NK-92 treated with Interleukin-12 subunit alpha and Interleukin-12 subunit beta, amount 100 ng/mL, for 24 hours (cell line): ENCODE results near the gene MYO7A.

ENCODE experiments used
- DNase-seq: peaks from one replicate; lab custom pipeline; 2025; lab: John Stamatoyannopoulos, UW

Gene MYO7A

DNA sequence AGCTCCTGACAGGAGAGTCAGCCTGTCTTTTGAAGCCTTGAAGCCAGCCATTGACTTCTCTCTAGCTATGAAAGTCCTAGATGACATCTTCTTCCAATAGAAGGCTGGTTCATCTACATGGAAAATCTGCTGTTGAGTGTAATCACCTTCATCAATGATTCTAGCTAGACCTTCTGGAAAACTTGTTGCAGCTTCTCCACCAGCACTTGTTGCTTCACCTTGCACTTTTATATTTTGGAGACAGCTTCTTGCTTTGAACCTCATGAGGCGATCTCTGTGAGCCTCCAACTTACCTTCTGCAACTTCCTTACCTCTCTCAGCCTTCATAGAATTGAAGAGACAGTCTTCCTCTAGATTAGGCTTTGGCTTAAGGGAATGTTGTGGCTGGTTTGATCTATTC, 58.3 kb downstream of the MYO7A start:
- DNase-seq = no peak

DNA sequence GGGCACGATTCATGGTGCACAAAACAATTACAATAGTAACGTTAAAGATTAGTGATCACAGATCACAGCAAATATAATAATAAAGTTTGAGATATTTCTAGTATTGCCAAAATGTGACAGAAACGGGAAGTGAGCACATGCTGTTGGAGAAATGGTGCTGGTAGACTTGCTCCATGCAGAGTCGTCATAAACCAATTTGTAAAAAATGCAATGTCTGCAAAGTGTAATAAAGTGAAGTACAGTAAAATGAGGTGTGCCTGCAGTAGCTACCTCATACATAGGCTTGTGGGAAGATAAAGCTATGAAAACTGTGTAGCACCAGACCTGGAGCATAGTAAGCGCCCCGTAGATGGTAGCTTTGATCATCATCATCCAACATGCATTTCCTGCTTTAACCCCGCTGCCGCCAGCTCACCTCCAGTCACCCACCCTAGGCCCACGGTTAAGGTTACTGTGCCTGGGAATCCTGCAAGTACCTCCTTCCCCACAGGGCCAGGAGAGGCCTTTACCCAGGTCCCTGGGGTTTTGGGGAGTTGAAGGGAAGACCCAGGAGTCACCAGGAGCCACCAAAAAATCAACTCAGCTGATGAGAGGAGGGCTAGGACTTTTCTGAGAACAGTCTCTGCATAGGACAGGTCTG, 59.2 kb downstream of the MYO7A start:
- no peak for DNase-seq

DNA sequence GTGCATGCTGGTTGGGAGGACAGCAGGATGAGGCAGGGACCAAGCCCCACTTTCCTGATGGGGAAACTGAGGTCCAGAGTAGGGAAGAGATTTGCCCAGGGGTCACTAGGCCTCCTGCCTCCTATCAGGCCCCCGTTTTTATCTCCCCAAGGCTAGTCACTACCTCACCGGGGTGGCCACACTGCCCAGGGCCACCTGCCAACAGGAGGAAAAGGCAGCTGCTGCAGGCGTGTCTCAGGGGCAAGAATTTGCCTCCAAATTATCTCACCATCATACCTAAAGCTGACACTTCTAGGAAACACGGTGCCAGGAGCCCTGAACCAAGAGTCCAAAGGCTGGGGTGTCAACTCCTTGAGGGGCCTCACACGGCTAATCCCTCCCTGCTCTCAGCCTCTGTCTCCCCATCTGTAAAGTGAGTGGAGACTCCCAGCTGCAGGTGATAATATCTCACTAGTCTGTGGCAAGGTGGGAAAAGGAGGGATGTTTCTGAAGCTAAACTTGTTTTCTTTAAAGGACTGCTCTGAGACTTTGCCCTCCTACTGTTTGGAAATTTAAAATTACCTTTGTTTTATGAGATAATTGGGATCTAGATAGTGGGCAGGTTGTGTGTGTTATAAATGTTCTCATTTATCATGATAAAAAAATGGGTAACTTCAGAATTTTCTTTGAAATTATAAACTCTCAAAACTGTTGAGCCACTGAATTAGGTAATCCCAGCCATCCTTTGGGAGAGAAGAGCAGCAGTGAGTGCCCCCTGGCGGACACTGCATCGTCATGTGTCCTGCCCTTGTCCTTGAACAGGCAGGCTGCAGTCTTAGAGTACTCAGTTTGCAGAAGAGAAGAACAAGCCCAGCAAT, 60.0 kb downstream of the MYO7A start:
- peak; percentile 32 for DNase-seq

DNA sequence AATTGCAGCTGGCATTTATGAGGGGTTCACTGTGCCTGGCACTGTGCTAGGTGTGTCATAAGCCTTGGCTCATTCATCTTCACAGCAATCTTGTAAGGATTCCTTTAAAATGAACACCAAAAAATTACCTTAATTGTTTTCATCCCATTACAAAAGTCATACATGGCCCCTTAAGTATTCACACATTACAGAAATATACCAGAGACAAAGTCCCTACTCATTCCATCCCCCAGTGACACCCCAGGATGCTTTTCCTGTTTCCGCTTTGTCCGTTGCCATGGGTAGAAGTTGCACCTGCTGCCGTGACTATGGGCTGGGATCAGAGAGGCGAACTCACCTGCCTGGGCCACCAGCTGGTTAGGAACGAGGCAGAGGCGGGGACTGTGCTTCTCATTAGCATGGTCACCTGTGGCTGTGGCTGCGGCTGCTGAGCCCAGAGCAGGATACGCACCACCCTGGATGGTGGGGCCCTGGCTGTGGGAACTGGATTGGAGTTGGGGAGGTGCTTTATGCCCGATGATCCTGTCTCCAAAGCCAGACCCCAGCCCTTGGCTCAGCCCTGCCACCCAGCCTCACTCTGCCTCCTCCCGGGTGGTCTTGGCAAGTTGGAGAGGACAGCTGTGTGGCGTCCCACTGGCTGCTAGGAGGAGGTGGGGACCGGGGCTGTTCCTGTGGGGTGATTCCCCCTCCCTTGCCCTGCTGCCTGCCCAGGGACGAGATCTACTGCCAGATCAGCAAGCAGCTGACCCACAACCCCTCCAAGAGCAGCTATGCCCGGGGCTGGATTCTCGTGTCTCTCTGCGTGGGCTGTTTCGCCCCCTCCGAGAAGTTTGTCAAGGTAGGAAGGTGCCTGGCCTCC, 60.8 kb downstream of the MYO7A start:
- no peak for DNase-seq

DNA sequence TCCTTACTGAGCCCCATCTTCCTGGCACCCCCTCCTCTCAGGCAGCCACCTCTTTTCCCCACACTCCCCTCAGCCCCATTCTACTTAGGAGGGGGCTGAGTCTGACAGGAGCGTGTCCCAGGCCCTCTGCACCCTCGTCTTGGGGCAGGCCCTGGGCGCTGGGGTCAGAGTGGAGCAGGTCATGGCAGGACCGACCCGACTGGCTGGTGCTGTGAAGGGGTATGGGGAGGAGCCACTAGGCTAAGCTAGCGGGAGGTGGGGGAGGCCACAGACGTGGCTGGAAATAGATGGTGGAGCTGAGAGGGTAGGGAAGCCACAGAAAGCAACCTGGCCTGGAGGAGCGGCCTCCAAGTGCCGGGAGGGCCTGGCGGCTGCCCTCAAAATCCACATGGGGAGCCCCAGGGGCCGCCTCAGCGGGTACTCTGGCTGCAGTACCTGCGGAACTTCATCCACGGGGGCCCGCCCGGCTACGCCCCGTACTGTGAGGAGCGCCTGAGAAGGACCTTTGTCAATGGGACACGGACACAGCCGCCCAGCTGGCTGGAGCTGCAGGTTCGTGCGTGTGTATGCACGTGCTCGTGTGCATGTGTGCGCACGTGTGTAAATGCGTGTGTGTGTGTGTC, 61.7 kb downstream of the MYO7A start:
- no peak for DNase-seq

DNA sequence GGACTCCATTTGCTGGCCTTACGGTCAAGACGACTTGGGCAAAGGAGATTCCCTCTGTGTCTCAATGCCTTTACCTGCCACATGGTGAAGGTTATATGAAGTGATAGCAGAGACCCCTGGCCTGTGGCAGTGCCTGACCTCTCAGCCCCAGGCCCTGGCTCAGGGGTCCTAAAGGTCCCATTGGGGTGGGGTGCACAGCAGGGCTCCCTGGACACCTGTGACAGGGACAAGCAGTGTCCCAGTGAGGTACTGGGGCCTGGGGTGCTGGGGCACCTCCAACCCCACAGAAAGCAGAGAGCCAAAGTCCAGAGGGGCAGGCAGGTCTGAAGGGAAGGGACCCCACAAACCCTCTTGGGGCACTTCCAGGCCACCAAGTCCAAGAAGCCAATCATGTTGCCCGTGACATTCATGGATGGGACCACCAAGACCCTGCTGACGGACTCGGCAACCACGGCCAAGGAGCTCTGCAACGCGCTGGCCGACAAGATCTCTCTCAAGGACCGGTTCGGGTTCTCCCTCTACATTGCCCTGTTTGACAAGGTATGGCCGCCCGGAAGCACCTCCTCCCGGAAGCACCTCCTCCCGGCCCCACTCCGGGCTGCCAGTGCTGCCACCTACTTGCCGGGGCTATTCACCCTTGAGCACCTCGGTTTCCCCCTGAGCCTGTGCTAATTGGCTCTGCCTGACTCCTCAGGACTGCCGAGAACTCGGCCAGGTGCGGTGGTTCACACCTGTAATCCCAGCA, 62.5 kb downstream of the MYO7A start:
- DNase-seq = no peak

DNA sequence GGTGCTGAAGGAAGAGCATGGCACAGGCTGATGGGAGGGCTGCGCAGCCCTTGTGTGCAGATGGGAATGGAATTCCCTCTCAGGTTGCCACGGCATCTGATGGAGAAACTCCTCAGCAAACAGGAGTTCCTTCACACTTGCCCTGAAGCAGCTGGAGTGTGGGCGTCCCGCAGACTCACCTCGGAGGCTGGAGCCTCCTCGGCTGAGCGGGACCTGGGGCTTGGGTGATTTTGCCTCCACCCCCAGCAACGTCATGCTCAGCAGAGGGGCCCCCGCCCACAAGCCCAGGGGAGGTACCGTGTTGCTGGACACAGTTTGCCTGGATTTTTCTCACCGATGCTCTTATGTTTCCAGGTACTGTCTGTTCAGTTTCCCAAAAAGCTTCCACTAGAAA, 63.4 kb downstream of the MYO7A start:
- DNase-seq = no peak

DNA sequence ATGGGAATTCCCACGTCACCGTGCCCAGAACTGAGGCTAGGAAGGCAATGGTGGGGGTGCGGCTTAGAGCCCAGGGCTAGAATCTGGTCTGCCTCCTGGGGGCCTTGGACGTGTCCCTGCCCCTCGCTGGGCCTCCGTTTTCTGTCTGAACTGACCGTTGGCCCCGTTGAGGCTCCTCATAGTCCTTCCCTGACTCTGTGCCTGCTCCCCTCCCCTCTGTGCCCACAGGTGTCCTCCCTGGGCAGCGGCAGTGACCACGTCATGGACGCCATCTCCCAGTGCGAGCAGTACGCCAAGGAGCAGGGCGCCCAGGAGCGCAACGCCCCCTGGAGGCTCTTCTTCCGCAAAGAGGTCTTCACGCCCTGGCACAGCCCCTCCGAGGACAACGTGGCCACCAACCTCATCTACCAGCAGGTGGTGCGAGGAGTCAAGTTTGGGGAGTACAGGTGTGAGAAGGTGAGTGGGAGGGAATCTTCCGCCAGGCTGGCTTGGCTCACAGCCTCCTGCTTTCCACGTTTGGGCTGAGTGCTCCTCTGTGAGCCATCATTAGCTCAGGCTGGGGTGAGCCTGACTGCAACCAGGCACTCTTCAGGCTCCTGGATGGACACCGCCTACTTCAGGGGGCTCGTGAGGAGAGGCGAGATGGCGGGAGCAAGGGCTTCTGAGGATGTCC, 63.9 kb downstream of the MYO7A start:
- no peak for DNase-seq

DNA sequence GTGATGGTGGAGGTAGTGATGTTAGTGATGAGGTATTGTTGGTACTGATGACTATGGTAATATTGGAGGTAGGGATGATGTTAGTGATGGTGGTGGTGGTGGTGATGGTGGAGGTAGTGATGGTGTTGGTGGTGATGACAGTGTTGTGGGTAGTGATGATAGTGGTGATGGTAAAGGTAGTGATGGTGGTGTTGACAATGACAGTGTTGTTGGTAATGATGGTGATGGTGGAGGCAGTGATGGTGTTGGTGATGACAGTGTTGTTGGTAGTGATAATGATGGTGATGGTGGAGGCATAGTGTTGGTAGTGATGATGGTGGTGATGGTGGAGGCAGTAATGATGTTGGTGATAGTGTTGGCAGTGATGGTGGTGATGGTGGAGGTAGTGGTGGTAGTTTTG, 65.1 kb downstream of the MYO7A start:
- no peak for DNase-seq

DNA sequence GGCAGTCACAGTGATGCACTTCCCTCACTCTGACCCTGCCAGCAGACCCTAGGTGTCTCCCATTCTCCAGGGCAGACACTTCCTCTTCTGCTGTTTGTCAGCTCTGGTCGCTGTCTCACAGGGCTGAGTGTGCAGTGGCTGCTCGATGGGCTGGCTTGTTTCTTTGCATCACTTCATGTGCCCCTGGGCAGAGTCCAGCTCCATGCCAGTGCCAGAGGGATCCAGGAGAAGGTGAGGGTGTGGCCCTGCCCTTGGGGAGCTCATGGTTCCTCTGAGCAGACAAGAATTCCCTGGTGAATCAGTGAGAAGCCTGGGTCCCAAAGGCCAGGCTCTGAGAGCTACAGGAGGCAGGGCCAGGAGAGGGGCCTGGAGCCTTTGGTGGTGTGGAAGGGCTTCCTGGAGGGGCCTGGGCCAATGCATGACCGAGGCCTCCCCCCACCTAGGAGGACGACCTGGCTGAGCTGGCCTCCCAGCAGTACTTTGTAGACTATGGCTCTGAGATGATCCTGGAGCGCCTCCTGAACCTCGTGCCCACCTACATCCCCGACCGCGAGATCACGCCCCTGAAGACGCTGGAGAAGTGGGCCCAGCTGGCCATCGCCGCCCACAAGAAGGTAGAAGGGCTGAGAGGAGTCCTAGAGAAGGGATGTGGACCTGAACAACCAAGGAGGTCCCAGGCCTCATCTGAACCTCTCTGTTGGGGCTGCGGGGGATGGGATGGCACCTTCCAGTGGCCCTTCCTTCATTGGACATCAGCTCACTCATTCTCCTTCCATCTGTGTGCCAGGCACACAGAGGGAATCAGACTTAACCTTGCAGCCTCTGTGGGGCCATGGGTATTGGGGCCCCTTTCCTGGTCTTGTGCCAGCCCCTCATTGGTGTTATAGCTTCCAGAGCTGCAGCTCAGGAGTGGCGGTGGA, 66.1 kb downstream of the MYO7A start:
- no peak for DNase-seq

DNA sequence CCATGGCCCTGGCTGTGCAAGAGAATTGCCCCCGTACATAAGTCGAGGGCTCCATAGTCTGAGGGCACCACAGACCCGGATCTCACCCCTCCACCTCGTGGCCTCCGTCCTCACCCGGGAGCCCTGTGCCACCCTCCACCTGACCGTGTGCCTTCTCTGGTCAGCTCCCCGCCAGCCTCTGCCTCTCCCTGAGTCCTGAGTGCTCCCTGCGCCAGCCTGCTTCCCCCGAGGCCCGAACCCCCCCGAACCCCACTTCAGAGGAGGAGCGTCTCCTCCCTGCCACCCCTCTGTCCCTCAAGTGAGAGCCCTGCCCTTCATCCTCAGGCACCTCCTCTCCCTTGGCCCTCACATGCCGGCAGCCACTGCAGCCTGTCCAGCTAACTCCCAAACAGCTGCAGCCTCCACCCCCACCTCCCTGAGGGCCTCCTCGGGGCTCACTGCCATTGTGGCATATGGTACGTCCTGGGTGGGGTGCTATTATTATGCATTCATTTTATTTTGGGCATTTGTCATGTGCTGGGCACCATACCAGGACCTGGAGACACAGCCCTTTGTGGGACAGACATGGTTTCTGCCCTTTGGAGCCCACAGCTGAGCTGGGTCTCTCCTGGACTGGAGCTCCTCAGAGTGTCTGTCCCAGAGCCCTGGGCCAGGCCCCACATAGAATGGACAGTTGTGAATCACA, 67.2 kb downstream of the MYO7A start:
- DNase-seq = no peak

DNA sequence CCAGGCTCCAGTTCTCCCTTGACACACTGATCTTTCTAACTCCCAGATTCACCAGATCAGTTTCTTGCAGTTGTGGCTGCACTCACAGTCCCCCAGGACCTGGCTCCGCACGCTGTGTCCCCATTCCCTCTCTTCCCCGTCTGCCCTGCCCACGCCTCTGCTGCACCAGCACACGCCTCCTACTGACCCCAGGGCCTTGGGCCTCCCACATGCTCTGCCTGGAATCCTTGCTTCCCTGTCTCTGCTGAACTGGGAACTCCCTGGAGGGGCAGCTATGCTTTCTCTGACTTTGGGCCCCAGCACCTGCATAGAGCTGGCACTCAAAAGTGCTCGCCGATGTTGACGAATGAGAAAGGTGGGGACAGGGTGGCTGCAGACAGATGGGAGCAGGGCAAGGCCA, 68.9 kb downstream of the MYO7A start:
- no peak for DNase-seq

DNA sequence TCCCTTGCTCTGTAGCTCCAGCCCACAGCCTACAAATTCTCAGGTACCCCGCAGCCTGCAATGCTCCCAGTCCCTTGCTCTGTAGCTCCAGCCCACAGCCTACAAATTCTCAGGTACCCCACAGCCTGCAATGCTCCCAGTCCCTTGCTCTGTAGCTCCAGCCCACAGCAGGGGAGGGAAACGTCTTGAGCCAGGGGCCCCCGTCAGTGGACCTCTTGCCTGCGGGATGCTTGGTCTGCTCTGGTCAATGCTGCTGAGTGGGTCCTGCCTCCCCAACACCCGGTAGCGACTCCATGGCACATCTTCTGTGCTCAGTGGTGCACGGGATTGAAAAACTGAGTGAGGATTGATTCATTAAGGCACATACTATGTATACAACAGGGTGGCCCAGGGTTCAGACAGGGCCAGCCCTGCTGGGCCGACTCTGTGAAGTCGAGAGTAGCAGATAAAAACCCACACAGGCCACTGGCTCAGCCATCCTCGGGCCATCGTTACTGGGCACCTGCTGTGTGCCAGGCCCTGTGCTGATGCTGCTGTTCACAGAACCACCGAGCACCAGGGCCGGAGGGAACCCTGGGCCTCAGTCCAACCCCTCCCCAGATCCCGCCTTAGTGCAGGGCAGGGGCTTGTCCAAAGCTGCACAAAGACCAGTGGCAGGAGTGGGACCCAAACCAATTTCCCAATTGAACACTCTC, 69.7 kb downstream of the MYO7A start:
- DNase-seq = no peak

DNA sequence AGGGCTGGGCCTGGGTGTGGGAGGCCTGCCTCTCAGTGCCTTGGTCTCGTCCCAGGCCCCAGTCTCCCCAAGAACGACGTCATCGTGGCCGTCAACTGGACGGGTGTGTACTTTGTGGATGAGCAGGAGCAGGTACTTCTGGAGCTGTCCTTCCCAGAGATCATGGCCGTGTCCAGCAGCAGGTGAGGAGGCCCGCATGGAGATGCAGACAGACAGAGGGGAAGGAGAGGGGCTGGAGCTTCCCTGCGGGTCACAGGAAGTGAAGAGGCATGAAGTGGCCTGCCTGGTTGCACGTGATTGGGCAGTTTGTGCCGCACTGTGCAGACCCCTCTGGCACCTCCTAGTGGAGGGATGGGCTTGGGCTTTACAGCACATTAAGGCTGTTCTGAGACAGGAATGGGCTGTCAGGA, 70.4 kb downstream of the MYO7A start:
- no peak for DNase-seq

DNA sequence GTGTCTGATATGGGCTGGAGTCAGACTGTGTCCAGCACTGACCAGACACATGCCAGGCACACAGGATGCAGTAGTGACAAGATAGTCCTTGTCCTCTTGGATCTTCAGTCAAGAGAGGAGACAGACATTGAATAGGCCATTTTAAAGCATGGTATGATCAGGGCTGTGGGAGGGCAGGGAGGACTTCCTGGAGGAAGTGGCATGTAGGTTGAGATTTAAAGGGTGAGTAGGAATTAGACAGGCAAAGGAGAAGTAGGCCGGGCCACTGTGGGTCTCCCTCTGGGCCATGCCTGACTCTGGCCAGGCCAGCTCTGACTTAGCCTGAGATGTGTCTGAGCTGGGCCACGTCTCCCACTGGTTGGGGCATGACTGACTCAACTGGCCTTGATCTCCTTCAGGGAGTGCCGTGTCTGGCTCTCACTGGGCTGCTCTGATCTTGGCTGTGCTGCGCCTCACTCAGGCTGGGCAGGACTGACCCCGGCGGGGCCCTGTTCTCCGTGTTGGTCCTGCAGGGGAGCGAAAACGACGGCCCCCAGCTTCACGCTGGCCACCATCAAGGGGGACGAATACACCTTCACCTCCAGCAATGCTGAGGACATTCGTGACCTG, 71.2 kb downstream of the MYO7A start:
- no peak for DNase-seq

DNA sequence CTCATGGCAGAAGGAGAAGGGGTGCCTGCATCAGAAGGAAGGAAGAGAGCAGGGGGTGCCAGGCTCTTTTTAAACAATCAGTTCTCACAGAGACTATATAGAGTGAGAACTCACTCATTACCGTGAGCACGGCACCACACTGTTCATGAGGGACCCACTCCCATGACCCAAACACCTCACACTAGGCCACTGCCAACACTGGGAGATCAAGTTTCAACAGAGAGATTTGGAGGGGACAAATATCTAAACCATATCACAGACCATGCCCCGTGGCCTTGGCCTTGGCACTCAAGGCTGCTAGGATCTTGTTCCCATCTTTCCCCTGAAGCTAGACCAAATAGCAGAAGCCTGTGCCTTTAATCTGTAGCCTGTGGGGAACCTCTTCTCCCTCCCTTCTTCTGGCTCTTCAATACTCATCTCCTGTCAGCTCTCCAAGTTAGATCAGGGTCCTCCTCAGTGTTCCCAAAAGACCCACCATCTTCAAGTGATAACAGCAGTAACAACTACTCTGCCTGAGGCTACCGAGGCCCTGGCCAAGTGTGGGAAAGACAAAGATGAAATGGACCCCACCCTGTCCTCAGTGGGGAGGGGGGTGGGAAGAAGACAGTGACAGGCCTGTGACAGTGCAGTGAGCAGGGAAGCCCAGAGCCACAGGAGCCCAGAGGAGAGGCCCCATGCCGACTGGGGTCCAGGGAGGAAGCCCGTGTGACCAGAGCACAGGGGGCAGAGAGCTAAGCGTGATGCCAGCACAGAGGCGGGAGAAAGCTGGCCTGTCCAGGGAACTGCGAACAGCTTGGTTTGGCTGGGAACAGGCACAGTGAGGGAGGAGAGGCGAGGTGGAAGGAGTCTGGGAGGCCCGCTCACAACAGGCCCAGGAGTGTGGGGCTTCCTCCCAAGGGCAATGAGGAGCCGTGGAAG, 72.6 kb downstream of the MYO7A start:
- no peak for DNase-seq

DNA sequence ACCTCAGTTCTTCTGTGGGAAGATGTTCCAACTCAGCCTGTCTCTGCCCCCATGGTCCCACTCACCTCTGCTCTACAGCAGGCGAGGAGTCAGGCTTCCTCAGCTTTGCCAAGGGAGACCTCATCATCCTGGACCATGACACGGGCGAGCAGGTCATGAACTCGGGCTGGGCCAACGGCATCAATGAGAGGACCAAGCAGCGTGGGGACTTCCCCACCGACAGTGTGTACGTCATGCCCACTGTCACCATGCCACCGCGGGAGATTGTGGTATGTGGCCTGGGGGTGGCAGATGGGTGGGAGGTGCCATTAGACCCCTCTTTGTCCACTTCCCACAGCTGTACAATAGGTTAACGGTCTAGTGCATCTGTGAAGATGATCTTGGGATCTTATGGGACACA, 73.3 kb downstream of the MYO7A start:
- DNase-seq = no peak
